ENCODE measurements around the gene HOXC9.

GRCh38 chr12:54037360-54038283 lies 37.7 kb downstream of the HOXC9 start:
- TF ChIP-seq CTCF (IDR thresholded peaks at IDR 0.05) (no peak), POLR2A (IDR thresholded peaks at IDR 0.05) (no peak)

Data from breast epithelium (tissue), 3 donors.